ENCODE data around the gene REXO4. TPM values are rescaled to one million over a fixed set of nuclear protein-coding genes. Genes with fewer than 3 reads are reported as not detected.

The REXO4 gene
- total and polyA plus RNA-seq, 12 donors = 18.9 to 27.6 (median 22.8) TPM

DNA sequence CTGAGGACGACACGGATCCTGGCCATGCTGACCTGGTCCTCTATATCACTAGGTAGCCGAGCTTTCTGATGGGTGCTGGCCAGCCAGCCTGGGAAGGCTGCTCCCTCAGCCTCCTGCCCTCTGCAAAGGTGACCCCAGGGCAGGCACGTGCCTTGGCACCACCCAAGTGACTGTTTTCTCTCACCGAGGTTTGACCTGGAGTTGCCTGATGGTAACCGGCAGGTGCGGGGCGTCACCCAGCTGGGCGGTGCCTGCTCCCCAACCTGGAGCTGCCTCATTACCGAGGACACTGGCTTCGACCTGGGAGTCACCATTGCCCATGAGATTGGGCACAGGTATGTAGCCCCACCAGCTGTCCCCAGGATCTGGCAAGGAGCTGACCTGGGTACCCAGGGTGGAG, 8.2 kb upstream of the REXO4 start:
- no peak overlapping the region for H3K27ac ChIP-seq
- no peaks in the 10 kb centered on the region for H3K36me3 ChIP-seq (replicated peaks in 1 of 2)
- intact Hi-C loops (cut with DNase I) = no loop called here
- 57 to 100% (median 87%) methylated on average over 2 to 11 of the region's 11 CpGs for WGBS, 4 donors
- no peaks in the 10 kb centered on the region for H3K9me3 ChIP-seq (replicated peaks in 1 of 3)
- no peak for TF ChIP-seq POLR2A (IDR thresholded peaks at IDR 0.05)
- TF ChIP-seq, protein P1, sequence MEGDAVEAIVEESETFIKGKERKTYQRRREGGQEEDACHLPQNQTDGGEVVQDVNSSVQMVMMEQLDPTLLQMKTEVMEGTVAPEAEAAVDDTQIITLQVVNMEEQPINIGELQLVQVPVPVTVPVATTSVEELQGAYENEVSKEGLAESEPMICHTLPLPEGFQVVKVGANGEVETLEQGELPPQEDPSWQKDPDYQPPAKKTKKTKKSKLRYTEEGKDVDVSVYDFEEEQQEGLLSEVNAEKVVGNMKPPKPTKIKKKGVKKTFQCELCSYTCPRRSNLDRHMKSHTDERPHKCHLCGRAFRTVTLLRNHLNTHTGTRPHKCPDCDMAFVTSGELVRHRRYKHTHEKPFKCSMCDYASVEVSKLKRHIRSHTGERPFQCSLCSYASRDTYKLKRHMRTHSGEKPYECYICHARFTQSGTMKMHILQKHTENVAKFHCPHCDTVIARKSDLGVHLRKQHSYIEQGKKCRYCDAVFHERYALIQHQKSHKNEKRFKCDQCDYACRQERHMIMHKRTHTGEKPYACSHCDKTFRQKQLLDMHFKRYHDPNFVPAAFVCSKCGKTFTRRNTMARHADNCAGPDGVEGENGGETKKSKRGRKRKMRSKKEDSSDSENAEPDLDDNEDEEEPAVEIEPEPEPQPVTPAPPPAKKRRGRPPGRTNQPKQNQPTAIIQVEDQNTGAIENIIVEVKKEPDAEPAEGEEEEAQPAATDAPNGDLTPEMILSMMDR (IDR thresholded peaks at IDR 0.05) = no peak
- H3K4me1 ChIP-seq (replicated peaks in 1 of 2) = no peaks in the 10 kb centered on the region
- H3K4me3 ChIP-seq = no peak overlapping the region
- DNase-seq = no peak
- H3K27me3 ChIP-seq = peaks cover 8% of the 10 kb centered on the region

DNA sequence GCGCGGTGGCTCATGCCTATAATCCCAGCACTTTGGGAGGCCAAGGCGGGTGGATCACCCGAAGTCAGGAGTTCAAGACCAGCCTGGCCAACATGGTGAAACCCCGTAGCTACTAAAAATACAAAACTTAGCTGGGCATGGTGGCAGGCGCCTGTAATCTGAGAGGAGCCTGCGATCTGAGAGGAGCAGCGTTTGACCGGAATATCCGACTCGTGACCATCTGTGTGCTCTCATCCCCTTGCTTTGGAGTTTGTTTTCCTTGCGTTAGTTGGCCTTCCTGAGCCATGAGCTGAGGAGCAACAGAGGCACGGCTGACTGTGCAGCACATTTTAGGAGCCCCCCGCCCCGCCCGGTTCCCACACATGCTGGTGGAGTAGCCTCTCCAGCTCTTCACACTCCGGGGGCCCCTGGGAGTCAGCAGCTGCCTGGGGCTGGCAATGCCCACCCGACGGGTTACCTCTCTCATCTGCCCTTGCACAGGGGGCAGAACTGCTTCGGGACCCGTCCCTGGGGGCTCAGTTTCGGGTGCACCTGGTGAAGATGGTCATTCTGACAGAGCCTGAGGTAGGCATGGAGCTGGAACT, 7.3 kb upstream of the REXO4 start:
- H3K4me3 ChIP-seq = no peak overlapping the region
- H3K36me3 ChIP-seq (replicated peaks in 1 of 2) = no peaks in the 10 kb centered on the region
- H3K27ac ChIP-seq = no peak overlapping the region
- TF ChIP-seq, protein P1 (IDR thresholded peaks at IDR 0.05) = no peak
- TF ChIP-seq POLR2A (IDR thresholded peaks at IDR 0.05) = no peak
- intact Hi-C loops (cut with DNase I) = no loop called here
- no peak for DNase-seq
- peaks cover 8% of the 10 kb centered on the region for H3K27me3 ChIP-seq
- H3K4me1 ChIP-seq (replicated peaks in 1 of 2) = no peaks in the 10 kb centered on the region
- WGBS, 4 donors = 71 to 92% (median 81%) methylated on average over 8 to 22 of the region's 22 CpGs
- no peaks in the 10 kb centered on the region for H3K9me3 ChIP-seq (replicated peaks in 1 of 3)

DNA sequence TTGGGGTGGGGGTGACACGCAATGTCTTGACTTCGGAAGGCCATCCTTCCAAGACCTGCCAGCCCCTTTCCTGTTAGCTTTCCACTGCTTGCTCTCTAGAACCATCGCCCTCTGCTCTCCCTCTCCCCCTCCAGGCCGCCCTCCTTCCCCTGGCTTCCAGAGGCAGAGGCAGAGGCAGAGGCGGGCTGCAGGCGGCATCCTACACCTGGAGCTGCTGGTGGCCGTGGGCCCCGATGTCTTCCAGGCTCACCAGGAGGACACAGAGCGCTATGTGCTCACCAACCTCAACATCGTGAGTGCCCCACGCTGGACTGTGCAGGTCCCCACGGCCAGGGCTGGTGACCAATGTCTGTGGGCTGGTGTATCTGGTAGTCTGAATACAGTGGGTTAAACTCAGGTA, 6.4 kb upstream of the REXO4 start:
- DNase-seq = no peak
- no peak for TF ChIP-seq POLR2A (IDR thresholded peaks at IDR 0.05)
- TF ChIP-seq, protein P1 (IDR thresholded peaks at IDR 0.05) = no peak
- intact Hi-C loops (cut with DNase I) = no loop called here
- Histone ChIP-seq H3K4me3 (no peak overlapping the region), H3K27ac (no peak overlapping the region), H3K9me3 (replicated peaks in 1 of 3) (no peaks in the 10 kb centered on the region), H3K27me3 (peaks cover 8% of the 10 kb centered on the region), H3K36me3 (replicated peaks in 1 of 2) (no peaks in the 10 kb centered on the region), H3K4me1 (replicated peaks in 1 of 2) (no peaks in the 10 kb centered on the region)
- WGBS, 4 donors = 83 to 93% (median 89%) methylated on average over 5 to 12 of the region's 12 CpGs

DNA sequence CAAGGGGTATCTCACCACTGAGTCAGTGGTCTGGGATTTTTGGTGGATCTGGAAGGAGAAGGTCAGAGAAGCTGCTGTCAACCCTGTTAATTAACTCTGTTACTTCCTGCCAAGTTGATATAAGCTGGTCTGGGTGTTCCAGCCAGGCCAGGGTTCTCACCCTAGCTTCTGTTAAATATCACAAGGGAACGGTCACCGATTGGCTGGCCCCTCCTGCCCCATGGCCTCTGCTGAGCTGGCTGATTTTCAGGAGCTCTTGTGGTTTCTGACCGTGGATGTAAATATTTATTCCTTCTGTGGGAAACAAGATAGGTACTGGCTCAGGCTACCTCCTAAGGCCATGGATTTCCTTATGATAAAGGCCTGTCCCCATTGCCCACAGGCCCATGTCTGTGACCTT, 5.4 kb upstream of the REXO4 start:
- Histone ChIP-seq H3K9me3 (replicated peaks in 1 of 3) (no peaks in the 10 kb centered on the region), H3K36me3 (replicated peaks in 1 of 2) (no peaks in the 10 kb centered on the region), H3K27ac (no peak overlapping the region), H3K27me3 (peaks cover 3% of the 10 kb centered on the region), H3K4me1 (replicated peaks in 1 of 2) (no peaks in the 10 kb centered on the region), H3K4me3 (no peak overlapping the region)
- intact Hi-C loops (cut with DNase I) = no loop called here
- DNase-seq = no peak
- TF ChIP-seq, protein P1 (IDR thresholded peaks at IDR 0.05) = no peak
- no peak for TF ChIP-seq POLR2A (IDR thresholded peaks at IDR 0.05)
- 72 to 79% (median 73%) methylated on average over 3 of the region's 3 CpGs; no CpG with 5 or more reads in 1 of the 4 donors for WGBS, 4 donors

Data from adrenal gland (tissue), 12 donors.